GM15510 (cell line): Measurements from ENCODE around the gene RC3H1.

ENCODE experiments used
- POLR2A ChIP-seq: IDR thresholded peaks from 3 replicates; pipeline ENCODE4 v1.6.1; 2011; ENCODE audit warnings: borderline replicate concordance; ENCODE audit not compliant: insufficient read length; ENCODE audit errors: extremely low read depth

Gene RC3H1

DNA sequence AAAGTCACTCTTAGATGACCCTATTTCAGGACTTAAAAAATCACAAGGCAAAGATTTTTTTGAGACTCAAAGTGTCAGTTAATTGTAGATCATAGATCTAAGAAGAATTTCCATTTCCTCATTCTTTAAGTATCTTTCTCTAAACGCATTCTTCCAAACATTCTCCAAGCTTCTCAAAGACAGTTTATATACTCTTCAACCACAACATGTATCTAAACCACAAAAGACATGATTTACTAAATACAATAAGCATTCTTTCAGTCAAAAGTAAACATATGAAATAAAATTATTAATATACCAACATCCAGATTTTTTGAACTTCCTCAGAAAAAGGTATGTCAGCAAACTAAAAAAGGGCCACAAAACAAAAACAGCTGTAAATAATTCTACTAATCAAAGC is 24.4 kb downstream of the RC3H1 start:
- TF ChIP-seq POLR2A = no peak

DNA sequence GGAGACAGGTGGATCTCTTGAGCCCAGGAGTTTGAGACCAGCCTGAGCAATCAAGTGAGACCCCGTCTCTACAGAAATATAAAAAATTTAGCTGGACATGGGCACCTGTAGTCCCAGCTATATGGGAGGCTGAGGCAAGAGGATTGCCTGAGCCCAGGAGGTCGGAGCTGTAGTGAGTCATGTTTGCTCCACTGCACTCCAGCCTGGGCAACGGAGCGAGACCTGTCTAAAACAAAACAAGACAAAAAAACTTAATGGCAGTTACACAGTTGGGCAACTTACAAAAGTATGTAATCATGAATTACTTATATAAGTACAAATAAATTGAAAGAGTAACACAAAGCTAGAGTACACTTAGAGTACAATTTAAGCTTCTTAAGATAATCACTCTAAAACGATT is 25.2 kb downstream of the RC3H1 start:
- no peak for TF ChIP-seq POLR2A

DNA sequence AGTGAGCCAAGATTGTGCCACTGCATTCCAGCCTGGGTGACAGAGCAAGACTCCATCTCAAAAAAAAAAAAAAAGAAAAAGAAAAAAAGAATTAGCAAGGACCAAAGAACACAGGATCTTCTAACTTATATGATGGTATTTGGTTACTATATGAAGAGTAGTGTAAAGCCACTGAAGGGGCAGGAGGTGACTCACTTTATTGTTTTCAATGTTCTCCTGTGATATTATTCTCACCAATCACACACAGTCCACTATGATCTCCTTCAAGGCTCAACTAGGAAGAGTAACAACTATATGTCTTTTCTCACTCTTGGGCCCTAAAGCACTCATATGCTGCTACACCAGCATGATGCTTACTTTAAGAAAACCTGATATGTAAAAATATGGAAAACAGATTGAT is 26.7 kb downstream of the RC3H1 start:
- TF ChIP-seq POLR2A = no peak

DNA sequence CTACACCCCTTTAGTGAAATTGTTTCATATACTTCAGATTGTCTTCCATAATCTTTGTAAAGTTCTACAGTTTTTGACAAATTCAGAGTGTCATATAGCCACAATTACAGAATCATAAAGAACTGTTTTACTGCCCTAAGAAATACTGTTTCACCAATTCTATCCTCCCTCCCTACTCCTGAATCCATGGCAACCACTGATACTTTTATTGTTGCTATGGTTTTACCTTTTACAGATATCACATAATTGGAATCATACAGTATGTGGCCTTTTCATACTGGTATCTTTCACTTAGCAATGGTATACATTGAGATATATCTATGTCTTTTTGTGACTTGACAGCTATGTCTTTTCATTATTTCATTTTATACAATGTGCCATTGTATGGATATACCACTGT is 34.1 kb downstream of the RC3H1 start:
- no peak for TF ChIP-seq POLR2A

DNA sequence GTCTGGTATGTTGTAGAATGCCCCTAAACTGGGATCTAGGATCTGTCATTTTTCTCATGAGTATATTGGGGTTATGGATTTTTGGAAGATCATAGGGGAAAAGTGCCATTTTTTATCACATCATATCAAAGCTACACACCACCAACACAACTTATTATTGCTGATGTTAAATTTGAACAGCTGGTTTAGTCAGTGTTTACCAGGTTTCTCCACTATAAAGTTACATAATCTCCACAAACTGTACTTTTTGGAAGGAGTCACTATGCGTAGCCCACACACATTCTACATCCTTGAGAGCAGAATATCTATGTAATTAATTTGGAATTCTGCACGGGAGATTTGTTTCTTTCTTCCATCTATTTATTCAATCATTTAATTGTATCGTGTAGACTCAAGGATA is 35.2 kb downstream of the RC3H1 start:
- no peak for TF ChIP-seq POLR2A

DNA sequence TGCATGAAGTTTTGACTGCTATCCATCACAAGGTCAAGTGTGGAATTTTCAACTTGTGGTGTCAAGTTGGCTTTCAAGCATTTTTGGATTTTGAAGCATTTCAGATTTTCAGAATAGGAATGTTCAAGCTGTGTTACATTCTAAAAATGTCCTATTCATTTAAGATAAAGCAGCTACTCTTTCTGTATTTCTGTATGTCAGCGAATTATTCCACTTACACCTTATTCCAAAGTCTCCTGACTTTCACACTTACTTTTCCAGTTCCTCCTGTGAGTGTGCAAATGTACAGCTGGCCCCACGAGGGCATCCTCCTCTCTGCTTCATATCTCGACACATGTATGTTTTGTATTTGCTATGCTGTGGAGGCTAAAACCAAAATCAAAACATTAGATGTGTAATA is 51.9 kb downstream of the RC3H1 start:
- TF ChIP-seq POLR2A = no peak

DNA sequence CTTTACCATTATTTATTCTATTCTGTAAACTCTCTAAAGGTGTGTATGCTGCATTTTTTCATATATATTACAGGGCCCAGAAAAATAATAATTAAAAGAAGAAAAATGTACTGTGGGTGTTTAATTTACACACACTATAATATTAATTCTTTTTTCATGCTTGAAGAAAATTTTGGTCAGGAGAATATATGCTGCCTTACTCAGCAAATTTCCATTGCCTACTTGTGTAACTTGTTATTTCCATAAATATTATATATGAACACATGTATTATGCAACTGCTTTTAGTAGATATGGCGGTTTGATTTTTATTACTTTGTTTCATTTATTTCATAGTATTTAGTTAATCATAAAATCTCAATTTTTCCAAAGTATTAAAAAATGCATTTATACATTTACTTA is 58.7 kb downstream of the RC3H1 start:
- no peak for TF ChIP-seq POLR2A

DNA sequence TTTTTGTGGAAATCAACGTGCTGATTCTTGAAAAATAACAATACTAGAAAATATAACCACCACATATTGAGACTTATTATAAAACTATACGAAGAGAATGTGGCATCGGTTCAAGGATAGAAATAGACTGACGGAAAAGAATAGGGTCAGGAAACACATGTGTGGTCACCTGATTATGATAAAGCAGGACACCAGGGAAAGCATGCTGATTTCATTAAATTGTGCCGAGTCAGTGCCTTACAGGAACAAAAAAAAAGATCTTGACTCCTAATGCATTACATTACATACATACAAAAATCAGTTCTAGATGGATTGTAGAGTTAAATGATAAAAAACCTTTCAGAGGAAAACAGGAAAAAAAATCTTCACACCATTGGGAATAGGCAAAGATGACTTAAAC is 61.5 kb downstream of the RC3H1 start:
- TF ChIP-seq POLR2A = no peak

DNA sequence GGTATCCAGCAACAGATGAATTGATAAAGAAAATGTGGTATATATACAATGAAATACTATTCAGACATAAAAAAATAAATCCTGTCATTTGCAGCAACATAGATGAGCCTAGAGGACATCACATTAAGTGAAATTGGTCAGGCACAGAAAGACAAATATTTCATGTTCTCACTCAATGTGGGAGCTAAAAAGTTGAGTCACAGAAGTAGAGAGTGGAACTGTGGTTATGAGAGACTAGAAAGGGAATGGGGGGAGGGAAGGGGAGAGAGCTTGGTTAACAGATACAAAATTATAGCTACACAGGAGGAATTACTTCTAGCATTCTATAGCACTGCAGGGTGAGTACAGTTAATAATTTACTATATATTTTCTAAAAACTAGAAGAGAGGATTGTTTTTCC is 68.0 kb downstream of the RC3H1 start:
- no peak for TF ChIP-seq POLR2A

DNA sequence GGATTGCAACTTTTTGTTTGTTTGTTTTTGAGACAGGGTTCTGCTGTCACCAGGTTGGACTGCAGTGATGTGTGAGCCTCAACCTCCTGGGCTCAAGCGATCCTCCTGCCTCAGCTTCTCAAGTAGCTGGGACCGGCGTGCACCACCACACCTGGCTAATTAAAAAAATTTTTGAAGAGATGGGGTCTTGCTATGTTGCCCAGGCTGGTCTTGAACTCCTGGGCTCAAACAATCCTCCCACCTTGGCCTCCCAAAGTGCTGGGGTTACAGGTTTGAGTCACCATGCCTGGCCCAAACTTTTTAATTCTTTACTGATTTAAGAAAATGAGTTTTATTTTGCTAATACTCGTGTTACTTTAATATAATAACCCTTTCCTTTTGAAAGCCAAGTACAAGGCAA is 73.6 kb downstream of the RC3H1 start:
- no peak for TF ChIP-seq POLR2A

DNA sequence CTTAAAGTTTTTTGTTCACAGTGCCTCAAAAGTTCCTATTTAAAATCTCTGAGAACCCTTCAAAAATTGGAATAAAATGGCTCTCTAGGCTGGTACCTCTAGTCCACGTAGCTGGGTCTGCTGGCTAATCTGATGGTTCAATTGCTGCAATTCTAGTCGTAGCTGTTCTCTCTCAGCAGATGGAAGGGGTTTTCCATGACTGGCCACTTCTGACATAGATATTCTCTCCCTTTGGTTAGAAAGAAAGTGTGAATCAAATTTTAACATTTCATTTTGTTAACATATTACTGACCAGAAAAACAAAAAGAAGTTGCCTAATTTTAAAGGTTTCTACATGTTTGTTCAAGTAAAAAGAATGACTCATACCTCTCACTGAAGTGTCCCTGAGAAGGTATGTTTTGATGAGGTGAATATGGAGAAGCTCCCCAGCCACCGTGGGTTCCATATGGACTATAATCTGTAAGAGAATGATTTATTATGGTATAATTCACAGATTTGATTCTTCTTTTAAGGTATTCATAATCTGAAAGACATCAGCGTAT is 75.7 kb downstream of the RC3H1 start:
- TF ChIP-seq POLR2A = no peak

DNA sequence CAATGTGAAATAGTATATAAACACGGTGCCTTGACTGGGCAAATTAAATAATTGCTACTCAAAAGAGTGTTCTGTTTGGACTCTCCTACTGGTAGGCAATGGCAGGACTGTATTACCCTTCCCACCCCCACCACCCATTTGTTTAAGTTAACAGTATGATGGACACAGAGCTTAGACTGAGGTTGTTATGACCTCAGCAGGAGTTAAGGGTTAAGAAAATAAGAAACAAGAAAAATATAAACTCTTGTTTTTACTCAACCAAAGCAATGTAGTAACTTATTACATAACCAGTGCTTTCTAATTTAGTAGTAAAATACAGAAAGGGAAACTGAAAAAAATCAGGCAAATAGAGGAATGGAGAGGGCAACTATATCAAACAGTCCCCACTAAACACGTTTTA is 85.1 kb downstream of the RC3H1 start:
- TF ChIP-seq POLR2A = no peak

DNA sequence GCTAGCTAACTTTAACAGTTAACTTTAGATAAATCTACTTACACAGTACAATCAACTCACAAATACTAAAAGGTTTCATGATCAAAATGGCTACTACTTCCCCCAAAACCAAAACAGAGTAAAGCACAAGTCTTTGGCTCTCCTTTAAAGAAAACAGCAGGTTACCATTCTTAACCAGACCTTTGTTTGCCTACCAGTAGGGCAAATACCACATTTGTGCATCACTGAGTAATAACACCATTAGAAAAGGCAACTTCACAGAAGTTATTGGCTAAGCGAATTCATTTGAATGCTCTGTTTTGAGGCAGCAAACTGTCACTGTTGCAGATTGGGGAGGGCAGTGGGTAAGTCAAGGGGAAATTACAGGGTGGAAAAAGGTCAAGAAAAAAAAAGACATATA is 87.7 kb downstream of the RC3H1 start:
- TF ChIP-seq POLR2A = no peak

DNA sequence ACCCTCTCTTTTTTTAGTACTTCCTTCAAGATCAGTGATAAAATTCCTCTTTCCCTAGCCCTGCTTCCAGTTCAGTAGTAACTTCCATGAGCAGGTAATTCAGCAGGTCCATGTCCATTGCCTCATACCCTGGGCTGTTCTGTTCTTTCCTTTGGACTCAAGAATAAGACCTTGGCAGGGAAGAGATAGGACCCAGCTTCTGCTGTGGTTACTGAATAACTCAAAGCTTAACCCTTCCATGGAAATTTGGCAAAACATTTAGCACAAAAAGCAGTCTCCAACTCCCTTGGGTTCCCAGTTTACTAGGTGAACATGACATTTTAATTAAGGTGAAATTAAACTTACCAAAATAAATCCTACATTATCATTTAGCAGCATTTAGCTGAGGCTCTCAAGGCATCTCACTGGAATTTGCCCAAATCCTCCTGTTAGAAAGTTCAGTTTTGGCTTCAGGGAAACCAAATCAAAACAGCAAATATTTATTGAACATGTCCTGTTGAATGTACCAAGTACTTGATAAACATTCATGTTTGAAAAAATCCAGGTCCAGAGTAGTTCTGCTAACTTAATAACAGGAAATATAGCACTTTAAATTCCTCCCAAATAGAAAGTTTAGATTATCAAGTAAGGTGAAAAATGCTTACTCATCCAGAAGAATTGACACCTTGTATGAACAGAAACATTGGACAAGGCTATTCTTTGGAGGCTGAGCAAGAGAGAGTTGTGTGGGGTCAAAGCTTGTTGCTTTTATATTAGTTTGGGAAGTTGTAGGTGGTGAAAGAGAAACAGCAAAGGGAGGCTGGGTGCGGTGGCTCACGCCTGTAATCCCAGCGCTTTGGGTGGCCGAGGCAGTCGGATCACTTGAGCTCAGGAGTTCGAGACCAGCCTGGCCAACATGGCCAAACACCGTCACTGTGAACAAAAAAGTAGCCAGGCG is 96.6 kb downstream of the RC3H1 start:
- TF ChIP-seq POLR2A = no peak

DNA sequence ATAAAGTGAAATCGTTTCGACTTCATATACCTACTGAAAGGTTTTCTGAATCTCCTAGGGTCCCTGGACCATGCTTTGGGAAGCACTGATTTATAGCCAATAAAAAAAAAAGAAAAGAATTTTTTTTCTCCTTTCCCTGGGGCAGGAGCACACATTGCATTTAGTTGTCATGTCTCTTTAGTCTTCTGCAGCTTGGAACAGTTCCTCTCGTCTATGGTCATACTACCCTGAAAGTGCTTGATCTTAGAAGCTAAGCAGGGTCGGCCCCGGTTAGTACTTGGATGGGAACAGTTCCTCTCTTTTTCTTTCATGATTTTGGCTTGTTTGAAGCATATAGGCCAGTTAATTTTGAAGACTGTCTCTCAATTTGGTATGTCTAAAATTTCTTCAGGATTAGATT is 101.3 kb downstream of the RC3H1 start:
- no peak for TF ChIP-seq POLR2A
